ENCODE measurements around the gene CDC40. TPM values are rescaled to one million over a fixed set of nuclear protein-coding genes. Genes with fewer than 3 reads are reported as not detected.
"Not testable (repeated sequence)": the region's sequence is repeated elsewhere in the genome, so short reads cannot be mapped to it uniquely, and the experiment has no call there.

CDC40 gene
- total RNA-seq, 1 donor from 2014 or later: 23.2 TPM

GRCh38 chr6:110266996-110267395 is 86.8 kb downstream of the CDC40 start:
- Mint-ChIP-seq H3K27me3 (ENCODE audit: unreplicated experiment) (no peaks in the 10 kb centered on the region), H3K9me3 (ENCODE audit: unreplicated experiment) (no peaks in the 10 kb centered on the region), H3K4me1 (ENCODE audit: unreplicated experiment) (peaks cover 4% of the 10 kb centered on the region), H3K36me3 (ENCODE audit: low read depth, unreplicated experiment) (no peaks in the 10 kb centered on the region), H3K27ac (ENCODE audit: unreplicated experiment) (no peak overlapping the region), H3K4me3 (ENCODE audit: unreplicated experiment) (no peak overlapping the region)
- TF ChIP-seq CTCF (IDR thresholded peaks at IDR 0.05; ENCODE audit: unreplicated experiment): no peak
- no peak for DNase-seq (ENCODE audit: low spot score)

GRCh38 chr6:110269623-110270022 is 89.4 kb downstream of the CDC40 start:
- H3K27ac Mint-ChIP-seq (ENCODE audit: unreplicated experiment): no peak overlapping the region
- TF ChIP-seq CTCF (IDR thresholded peaks at IDR 0.05; ENCODE audit: unreplicated experiment): no peak
- H3K4me1 Mint-ChIP-seq (ENCODE audit: unreplicated experiment): peaks cover 4% of the 10 kb centered on the region
- no peak for DNase-seq (ENCODE audit: low spot score)
- H3K9me3 Mint-ChIP-seq (ENCODE audit: unreplicated experiment): no peaks in the 10 kb centered on the region
- no peaks in the 10 kb centered on the region for H3K27me3 Mint-ChIP-seq (ENCODE audit: unreplicated experiment)
- H3K36me3 Mint-ChIP-seq (ENCODE audit: low read depth, unreplicated experiment): no peaks in the 10 kb centered on the region
- H3K4me3 Mint-ChIP-seq (ENCODE audit: unreplicated experiment): no peak overlapping the region

- H3K4me1 Mint-ChIP-seq (ENCODE audit: unreplicated experiment): peaks cover 4% of the 10 kb centered on the region
- TF ChIP-seq CTCF (IDR thresholded peaks at IDR 0.05; ENCODE audit: unreplicated experiment): no peak
- H3K27me3 Mint-ChIP-seq (ENCODE audit: unreplicated experiment): no peaks in the 10 kb centered on the region
- no peak overlapping the region for H3K4me3 Mint-ChIP-seq (ENCODE audit: unreplicated experiment)
- no peaks in the 10 kb centered on the region for H3K9me3 Mint-ChIP-seq (ENCODE audit: unreplicated experiment)
- no peak for DNase-seq (ENCODE audit: low spot score)
- no peak overlapping the region for H3K27ac Mint-ChIP-seq (ENCODE audit: unreplicated experiment)
- H3K36me3 Mint-ChIP-seq (ENCODE audit: low read depth, unreplicated experiment): no peaks in the 10 kb centered on the region
These were observed 89.9 kb downstream of the CDC40 start for GRCh38 chr6:110270165-110270564.

GRCh38 chr6:110271732-110272022 is 91.5 kb downstream of the CDC40 start:
- no peaks in the 10 kb centered on the region for H3K36me3 Mint-ChIP-seq (ENCODE audit: low read depth, unreplicated experiment)
- no peak for DNase-seq (ENCODE audit: low spot score)
- peaks cover 4% of the 10 kb centered on the region for H3K4me1 Mint-ChIP-seq (ENCODE audit: unreplicated experiment)
- H3K27me3 Mint-ChIP-seq (ENCODE audit: unreplicated experiment): no peaks in the 10 kb centered on the region
- no peak overlapping the region for H3K27ac Mint-ChIP-seq (ENCODE audit: unreplicated experiment)
- no peaks in the 10 kb centered on the region for H3K9me3 Mint-ChIP-seq (ENCODE audit: unreplicated experiment)
- H3K4me3 Mint-ChIP-seq (ENCODE audit: unreplicated experiment): no peak overlapping the region
- no peak for TF ChIP-seq CTCF (IDR thresholded peaks at IDR 0.05; ENCODE audit: unreplicated experiment)

- not testable (repeated sequence) for H3K27me3 Mint-ChIP-seq (ENCODE audit: unreplicated experiment); H3K27ac Mint-ChIP-seq (ENCODE audit: unreplicated experiment); DNase-seq (ENCODE audit: low spot score); H3K9me3 Mint-ChIP-seq (ENCODE audit: unreplicated experiment); H3K4me1 Mint-ChIP-seq (ENCODE audit: unreplicated experiment); H3K4me3 Mint-ChIP-seq (ENCODE audit: unreplicated experiment); H3K36me3 Mint-ChIP-seq (ENCODE audit: low read depth, unreplicated experiment)
These were observed 92.6 kb downstream of the CDC40 start for GRCh38 chr6:110272781-110273180.

GRCh38 chr6:110277100-110277665 is 97.0 kb downstream of the CDC40 start:
- Mint-ChIP-seq H3K9me3 (ENCODE audit: unreplicated experiment) (no peaks in the 10 kb centered on the region), H3K27ac (ENCODE audit: unreplicated experiment) (no peak overlapping the region), H3K27me3 (ENCODE audit: unreplicated experiment) (no peaks in the 10 kb centered on the region), H3K4me1 (ENCODE audit: unreplicated experiment) (no peaks in the 10 kb centered on the region), H3K4me3 (ENCODE audit: unreplicated experiment) (no peak overlapping the region), H3K36me3 (ENCODE audit: low read depth, unreplicated experiment) (no peaks in the 10 kb centered on the region)
- no peak for TF ChIP-seq CTCF (IDR thresholded peaks at IDR 0.05; ENCODE audit: unreplicated experiment)
- DNase-seq (ENCODE audit: low spot score): no peak

All from endothelial cell (in vitro differentiated cells).